ENCODE data around the gene KLF11.

KLF11 gene

GRCh38 chr2:10076511-10076910 lies 33.2 kb downstream of the KLF11 start:
- no peaks in the 10 kb centered on the region for H3K9me3 Mint-ChIP-seq
- peak overlapping the region; percentile 67 for H3K27ac Mint-ChIP-seq
- peaks cover 70% of the 10 kb centered on the region for H3K4me1 Mint-ChIP-seq
- H3K27me3 Mint-ChIP-seq (ENCODE audit: low read depth, poor library complexity): peaks cover 75% of the 10 kb centered on the region
- no peaks in the 10 kb centered on the region for H3K36me3 Mint-ChIP-seq (ENCODE audit: low read depth)
- no peak for DNase-seq
- no peak overlapping the region for H3K4me3 Mint-ChIP-seq
- TF ChIP-seq CTCF (IDR thresholded peaks at IDR 0.05): no peak

- Mint-ChIP-seq H3K36me3 (ENCODE audit: low read depth) (no peaks in the 10 kb centered on the region), H3K27me3 (ENCODE audit: low read depth, poor library complexity) (peaks cover 81% of the 10 kb centered on the region), H3K27ac (no peak overlapping the region), H3K9me3 (no peaks in the 10 kb centered on the region), H3K4me1 (peaks cover 70% of the 10 kb centered on the region), H3K4me3 (no peak overlapping the region)
- no peak for DNase-seq
- TF ChIP-seq CTCF (IDR thresholded peaks at IDR 0.05): no peak
Measured at GRCh38 chr2:10076988-10077527, 33.7 kb downstream of the KLF11 start.

- Mint-ChIP-seq H3K4me1 (peaks cover 63% of the 10 kb centered on the region), H3K36me3 (ENCODE audit: low read depth) (no peaks in the 10 kb centered on the region), H3K9me3 (no peaks in the 10 kb centered on the region), H3K27ac (no peak overlapping the region), H3K4me3 (peak overlapping the region; percentile 9), H3K27me3 (ENCODE audit: low read depth, poor library complexity) (peaks cover 90% of the 10 kb centered on the region)
- no peak for TF ChIP-seq CTCF (IDR thresholded peaks at IDR 0.05)
- DNase-seq: no peak
Measured at GRCh38 chr2:10078001-10078400, 34.7 kb downstream of the KLF11 start.

GRCh38 chr2:10078704-10079265 lies 35.4 kb downstream of the KLF11 start:
- H3K36me3 Mint-ChIP-seq (ENCODE audit: low read depth): no peaks in the 10 kb centered on the region
- H3K9me3 Mint-ChIP-seq: no peaks in the 10 kb centered on the region
- no peak overlapping the region for H3K27ac Mint-ChIP-seq
- DNase-seq: no peak
- peaks cover 92% of the 10 kb centered on the region for H3K27me3 Mint-ChIP-seq (ENCODE audit: low read depth, poor library complexity)
- TF ChIP-seq CTCF (IDR thresholded peaks at IDR 0.05): no peak
- peak overlapping the region; percentile 81 for H3K4me3 Mint-ChIP-seq
- peaks cover 63% of the 10 kb centered on the region for H3K4me1 Mint-ChIP-seq

- H3K27ac Mint-ChIP-seq: no peak overlapping the region
Measured at GRCh38 chr2:10079266-10079869, 36.0 kb downstream of the KLF11 start.

More at GRCh38 chr2:10079266-10079869, 36.0 kb downstream of the KLF11 start:
- no peak for TF ChIP-seq CTCF (IDR thresholded peaks at IDR 0.05)
- Mint-ChIP-seq H3K4me1 (peaks cover 63% of the 10 kb centered on the region), H3K27me3 (ENCODE audit: low read depth, poor library complexity) (peaks cover 92% of the 10 kb centered on the region), H3K9me3 (no peaks in the 10 kb centered on the region), H3K36me3 (ENCODE audit: low read depth) (no peaks in the 10 kb centered on the region), H3K4me3 (peak overlapping the region; percentile 81)
- DNase-seq: peak; percentile 60

Measured in nephron progenitor cell (in vitro differentiated cells).